Measurements from ENCODE around the gene IRS1.

The IRS1 gene

DNA sequence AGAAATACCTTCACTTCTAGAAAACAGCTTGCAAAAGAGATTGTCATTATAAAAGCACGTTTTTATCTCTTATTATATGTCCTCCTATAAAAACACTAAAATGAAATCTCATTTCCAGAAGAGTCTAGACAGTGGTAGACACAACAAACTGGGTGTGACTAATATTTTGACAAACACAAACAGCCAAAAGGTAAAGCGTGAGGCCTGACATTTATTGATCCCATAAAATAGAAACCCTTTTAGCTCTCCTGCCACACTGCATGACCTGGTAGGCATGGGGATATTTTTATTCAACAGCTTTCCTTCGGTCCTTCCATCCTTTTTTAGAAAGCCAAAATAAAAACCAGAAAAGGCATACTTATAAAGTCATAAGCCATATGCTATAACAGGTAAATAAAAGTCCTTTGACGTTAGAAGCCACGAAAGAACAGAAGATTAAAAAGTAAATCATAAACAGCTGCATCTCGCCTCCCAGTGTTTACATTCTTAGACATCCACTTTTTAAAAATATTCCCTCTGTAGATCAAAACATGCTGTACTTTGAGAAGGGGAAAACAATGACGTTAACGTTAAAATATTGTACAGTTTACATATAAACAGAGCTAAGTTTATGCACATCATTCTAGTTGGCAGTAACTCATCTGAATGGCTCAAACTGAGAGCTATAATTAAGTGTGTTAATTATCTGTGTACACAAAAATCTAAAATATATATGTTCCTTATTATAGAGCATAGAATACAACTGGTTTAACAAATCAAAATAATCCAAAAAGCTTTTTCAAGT lies 44.6 kb downstream of the IRS1 start:
- peak; percentile 93 for DNase-seq (ENCODE audit: low read depth)

DNA sequence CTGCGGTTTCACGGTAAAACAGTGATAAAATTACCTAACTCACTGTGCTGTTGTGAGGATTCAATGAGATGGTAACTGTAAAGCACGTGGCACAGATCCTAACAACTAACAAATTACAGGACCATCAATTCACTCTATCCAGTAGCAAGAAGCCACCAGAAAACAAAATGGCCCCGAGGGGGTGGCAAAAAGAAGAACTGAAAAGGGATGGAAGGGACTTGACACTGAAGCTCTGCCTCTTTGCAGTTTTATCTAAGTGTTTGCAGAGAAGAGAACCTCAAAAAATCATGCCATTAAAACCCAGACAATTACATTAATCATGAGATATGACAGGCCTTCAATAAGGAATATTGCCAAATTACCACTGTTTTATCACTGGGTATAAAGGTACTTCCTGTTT lies 46.7 kb downstream of the IRS1 start:
- no peak for DNase-seq (ENCODE audit: low read depth)

DNA sequence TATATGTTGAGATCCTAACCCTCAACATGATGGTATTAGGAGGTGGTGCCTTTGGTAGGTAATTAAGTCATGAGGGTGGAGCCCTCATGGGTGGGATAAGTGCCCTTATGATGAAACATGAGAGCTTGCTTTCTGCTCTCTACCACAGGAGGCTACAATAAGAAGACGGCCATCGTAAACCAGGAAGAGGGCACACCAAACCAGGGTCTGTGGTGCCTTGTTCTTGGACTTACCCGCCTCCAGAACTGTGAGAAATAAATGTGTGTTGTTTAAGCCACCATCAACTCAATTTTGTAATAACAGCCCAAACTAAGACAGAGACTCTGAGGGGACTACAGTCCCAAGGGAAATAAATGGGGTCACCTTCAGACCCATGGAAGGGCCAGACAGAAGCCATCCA lies 52.3 kb downstream of the IRS1 start:
- DNase-seq (ENCODE audit: low read depth), result no peak

DNA sequence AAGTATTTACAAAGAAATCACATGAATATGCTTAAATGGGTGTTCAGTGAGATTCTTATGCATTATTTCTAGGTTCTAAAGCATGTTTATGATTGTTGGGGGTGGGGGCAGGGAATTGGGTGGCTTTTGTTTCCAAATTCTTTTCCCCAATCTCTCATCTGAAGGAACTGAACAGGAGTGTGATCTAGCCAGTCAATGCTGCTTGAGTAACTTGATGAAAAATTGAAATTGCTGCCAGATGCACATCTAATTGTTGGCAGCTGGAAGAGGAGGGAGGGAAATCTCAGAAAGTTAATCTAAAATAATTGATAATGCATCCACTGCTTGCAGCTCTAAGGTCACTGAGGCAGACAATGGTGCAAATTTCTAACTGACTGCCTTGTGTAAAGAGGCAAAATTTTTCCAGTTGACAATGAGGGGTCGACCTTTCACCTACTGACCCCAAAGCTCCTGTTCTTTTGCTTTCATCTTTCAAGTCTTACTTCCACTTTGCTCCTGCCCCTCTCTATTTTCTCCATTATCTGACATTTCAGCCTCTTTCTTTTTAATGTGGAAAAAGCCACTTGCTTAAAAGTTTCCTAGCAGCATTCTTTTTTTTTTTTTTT lies 53.3 kb downstream of the IRS1 start:
- no peak for DNase-seq (ENCODE audit: low read depth)

DNA sequence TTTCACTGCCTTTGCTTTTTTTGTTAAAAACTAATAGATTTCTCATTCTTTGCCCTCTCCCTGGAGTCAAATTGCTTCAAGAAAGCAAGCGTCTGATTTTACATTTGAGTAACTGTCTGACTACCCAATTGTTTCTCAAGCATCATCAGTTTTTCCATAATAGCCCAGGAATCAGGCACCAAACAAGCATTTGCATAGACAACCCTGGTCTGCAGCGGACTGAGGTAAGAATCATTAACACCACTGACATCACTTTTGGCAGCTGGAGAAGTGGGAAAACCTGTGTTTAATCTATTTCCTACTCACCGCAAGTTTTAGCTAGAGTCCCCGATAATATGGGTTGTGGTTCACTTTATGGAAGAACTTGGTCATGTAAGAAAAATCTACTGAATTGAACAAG lies 55.7 kb downstream of the IRS1 start:
- no peak for DNase-seq (ENCODE audit: low read depth)

DNA sequence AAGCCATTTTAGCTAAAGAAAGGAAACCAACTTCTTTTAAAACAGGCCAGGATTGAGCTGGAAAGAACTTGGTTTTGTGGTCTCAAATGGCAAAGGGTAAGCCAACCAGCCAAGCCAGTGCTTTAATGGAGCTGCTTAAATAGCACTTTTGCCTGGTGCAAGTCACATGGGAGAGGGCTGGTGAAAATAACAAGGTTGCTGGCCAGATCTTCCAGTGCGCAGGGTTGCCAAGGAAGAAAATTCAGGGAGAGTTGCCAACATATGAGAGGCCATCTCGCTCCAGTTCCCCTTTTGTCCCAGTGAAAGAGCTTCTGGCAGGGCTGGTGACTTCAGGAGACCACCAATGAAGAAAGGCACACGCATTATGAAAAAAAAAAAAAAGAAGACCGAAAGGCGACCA lies 57.3 kb downstream of the IRS1 start:
- peak; percentile 32 for DNase-seq (ENCODE audit: low read depth)

DNA sequence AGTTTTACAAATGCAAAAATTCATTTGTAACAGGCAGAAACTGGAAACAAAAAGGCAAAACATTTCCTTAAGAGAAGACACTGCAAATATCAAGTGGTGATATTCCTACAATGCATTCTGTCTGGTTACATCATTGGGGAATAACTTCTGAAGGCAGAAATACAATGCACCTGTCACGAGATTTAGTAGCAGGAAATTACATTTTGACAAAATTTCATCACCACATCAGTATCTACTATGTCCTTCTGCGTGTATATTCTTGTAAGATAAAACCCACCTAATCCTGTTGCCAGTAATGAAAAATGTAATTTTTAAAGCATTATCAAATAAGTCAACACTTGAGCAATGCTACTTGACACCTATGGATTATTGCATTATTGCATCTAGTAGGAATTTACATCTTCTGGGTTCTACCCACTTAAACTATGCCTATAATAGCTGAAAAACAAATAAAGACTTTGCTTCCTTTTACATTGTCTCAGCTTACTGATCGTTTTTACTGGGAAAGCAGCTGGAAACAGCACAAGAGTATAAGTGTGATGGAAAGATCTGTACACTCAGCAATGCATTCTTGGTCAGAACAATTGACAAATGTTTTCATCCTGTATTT lies 59.5 kb downstream of the IRS1 start:
- peak; percentile 49 for DNase-seq (ENCODE audit: low read depth)

DNA sequence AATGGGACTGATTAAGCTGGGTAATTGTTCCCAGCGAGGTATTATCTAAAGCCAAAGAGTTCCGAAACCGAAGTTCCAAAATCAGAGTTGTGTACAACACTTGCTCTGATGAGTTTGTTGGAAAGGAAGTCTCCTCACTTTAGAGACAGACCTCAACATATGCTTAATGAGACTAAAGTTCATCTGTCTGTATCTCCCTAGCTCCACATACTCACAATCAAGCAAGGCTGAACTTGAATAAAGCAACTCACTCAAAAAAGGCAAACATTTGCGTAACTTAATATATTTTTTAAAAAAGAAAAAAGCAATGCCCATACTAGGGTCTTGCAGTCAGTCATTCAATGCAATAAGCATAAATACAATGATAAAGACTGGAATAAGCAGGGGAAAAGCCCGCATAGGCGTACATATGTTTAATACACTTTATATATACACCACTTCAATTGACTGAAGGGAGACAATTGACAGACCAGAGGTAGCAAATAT lies 60.0 kb downstream of the IRS1 start:
- no peak for DNase-seq (ENCODE audit: low read depth)

DNA sequence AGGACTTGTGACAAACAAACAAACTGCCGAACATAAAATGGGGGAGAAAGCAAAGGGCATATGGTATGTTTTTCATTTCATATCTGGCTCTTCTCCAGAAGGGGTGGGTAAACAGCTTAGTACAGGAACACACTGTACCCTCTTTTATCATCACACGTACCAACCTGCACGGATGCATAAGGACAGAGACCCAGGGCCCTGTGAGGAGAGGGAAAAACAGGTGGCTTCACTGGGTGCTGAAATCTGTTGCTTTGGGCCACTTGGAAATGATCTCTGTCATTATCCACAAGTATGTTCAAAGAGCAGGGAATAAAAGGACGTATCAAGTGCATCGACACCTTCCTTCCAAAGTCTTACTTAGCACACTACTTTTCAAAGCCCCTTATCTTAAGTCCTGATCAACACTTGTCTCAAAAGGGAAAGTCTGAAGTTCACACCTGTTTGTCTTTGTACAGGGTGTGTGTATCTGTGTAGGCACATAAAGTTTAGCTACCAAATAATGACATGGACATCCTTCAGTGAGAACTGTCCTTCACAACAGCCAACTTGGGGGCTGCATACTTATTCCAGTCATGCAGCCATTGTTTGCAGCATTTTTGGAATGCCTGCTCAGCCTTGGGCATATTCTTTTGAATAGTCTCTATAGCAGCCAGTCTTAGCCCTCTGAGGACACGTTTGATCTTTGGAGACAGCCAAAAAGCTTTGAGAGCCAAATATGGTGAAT lies 60.6 kb downstream of the IRS1 start:
- no peak for DNase-seq (ENCODE audit: low read depth)

DNA sequence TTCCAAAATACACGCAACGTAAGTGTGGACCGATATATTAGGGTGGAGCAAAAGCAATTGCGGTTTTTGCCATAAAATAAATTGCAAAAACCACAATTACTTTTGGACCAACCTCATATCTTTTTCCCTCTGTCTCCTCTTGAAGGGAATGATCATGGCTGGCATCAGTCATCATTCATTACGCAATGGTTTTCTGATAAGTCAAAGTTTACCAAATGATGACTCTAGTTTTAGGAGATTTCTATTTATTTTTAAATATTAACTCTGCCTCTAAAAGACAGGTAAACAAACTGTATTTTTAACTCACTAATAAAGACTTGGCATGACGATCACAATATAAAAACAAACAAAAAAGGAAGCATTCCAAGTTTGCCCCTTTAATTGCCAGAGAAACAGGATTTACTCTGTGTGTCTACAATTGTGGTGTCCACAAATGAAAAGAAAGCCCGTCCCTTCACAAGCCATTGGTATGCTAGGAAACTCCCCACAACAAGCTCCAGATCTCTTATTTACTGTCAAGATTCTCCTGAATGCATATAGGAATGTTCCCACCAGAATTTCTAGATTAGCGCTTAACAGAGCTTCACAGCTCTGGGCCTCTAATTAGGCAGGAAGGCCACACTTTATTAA lies 61.3 kb downstream of the IRS1 start:
- DNase-seq (ENCODE audit: low read depth), result peak; percentile 21

DNA sequence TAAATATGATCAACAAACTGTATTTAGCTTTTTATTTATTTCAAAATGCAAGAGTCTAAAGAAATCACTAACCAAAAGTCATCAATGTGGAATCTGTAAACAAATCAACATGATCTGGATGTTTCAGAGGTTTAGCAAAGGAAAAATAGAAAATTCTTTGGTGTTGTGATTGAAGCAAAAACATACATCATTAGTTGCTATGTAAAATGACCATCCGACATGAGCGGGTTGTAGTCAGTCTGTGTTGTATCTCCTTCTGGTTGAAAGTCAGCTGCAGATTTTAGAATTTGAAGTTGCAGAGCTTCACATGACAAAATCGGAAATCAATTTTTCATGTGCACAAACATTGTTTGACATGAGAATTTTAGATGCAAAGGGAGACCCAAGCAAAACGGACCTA lies 63.2 kb downstream of the IRS1 start:
- DNase-seq (ENCODE audit: low read depth), result no peak

DNA sequence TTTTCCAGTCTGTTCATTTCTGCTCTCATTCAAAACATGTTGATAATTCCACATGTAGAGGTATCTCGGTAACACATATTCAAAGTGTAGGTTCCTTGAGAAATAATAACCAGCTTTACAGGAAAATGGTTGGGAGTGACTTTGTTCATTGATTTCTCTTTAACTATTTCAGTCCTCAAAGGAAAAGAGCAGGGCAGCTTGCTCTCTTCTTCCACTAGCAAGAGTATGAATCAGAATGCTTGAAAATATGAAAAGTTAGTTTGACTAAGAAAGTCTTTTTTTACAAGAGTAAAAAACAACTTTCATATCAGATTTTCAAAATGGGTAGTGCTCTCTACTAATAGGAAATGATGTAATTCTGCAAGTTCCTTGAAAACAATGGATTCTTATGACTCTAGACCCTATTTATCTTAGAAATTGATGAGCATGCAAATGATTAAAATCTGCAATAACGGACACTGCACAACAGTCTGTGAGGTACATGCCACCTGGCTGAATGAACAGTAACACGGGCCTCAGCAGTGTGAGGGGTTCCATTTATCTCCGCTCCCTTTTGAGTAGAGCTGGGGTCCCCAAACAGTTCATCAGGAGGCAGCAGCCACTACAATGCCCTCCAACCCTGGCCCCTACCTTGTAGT lies 65.6 kb downstream of the IRS1 start:
- DNase-seq (ENCODE audit: low read depth), result no peak

DNA sequence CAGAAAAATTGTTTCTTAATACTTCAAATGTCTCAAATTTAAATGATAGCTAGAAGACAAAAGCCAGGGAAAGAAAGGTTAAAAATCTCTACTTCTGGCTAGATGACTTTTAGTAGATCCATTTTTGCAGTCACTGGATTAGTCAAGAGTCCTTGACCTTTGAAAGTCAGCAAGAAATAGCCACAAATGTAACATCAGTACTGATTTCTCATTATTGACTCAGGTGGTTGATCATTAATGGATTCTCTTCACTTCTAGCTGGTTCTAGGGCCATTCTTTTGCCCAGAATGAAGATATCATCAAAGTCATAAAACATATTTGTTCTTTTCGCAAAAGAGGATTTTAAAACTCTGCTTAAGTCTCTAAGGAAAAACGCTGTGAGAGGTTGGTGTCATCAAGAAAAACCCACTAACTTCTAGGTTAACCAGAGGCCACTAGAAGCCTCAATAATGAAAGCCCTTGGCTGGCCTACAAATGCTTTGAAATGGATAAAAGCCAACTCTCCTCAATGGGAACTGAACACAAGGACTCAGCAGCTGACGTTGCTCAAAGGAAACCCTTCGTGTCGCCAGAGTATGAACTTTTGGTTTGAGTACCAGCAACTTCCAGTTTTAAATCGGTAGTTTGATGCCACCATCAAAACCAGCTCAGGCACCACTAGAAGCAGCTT lies 66.3 kb downstream of the IRS1 start:
- no peak for DNase-seq (ENCODE audit: low read depth)

DNA sequence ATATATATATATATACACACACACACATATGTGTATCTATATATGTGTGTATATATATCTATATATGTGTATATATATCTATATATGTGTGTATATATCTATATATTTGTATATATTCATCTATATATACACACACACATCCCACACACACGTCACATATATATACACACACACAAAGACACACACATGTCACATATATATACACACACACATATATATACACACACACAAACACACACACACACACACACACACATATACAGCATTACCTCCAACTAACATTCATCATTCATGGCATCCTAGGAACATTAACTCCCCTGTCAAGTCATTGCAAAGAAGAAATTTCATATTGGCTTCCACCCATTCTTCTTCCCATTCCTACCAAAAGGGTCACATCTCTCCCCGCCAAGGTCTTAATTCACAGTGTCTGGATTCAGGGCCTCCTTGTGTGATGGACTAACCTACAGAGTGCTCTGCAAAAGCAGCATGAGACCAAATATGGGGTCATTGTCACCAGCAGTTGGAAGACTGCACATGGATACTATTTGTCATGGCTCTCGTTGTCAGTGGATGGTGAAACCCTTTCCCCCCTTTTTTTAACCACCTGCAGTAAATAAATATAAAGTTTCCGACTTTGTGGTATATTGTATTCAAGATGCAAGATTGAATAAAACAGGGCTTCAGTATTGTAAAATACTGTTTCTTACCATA lies 67.0 kb downstream of the IRS1 start:
- no peak for DNase-seq (ENCODE audit: low read depth)

DNA sequence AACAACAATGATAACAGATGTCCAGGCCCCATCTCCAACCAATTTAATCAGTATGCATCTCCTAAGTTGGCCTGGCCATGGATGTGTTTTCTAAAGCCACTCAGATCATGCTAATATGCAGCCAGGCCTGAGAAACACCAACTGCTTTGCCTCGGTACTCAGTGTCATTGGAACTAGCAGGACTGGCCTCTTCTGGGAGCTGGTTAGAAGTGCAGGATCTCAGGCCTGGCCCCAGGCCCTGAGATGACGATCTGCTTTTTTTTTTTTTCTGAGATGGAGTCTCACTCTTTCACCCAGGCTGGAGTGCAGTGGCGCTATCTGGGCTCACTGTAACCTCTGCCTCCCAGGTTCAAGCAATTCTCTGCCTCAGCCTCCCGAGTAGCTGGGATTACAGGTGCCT lies 69.1 kb downstream of the IRS1 start:
- no peak for DNase-seq (ENCODE audit: low read depth)

DNA sequence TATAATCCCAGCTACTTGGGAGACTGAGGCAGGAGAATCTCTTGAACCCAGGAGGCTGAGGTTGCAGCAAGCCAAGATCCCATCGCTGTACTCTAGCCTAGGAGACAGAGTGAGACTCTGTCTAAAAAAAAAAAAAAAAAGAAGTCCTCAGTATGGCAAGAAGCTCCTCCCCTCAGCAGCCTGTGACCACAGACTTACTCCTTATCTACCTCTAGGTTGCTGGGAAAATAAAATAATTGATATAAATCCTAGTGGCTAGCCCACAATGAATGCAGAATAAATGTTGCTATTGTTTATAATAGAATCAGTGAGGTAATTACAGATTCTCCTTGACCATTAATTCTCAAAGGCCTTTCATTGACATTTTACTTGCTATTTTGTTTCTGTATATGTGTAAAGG lies 70.6 kb downstream of the IRS1 start:
- DNase-seq (ENCODE audit: low read depth), result peak; percentile 31

DNA sequence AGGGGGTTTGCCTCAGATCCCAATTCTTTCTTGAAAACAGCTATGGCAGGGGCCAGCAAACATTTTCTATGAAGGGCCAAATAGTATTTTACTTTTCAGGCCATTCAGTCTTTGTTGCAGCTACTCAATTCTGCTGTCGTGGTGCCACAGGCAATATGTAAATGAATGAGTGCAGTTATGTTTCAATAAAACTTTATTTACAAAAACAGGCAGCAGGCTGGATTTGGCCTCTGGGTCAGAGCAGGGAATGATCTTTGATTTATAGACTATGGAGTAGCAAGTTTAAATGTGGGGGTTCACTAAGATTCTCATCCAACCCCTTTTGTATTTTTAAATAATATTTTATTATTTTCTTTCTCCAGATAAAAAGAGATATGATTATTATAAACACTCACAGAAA lies 72.4 kb downstream of the IRS1 start:
- no peak for DNase-seq (ENCODE audit: low read depth)

DNA sequence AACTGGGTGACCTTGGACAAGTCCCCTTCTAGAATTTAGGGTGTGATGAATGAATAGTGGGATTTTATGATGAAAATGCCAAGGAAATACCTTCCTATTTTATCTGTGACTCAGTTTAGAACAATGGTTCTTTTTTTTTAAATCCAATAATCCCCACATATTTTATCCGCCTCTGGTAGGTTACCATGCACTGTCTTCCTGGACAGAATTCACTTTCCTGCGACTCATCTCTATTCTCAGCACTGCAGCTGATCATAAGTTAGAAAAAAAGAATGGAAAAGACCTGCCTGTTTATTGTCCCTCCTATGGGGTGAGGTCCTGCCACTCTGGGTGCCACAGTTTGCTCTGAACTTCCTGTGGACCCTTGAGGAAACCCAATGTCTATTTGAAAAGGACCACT lies 73.1 kb downstream of the IRS1 start:
- DNase-seq (ENCODE audit: low read depth), result peak; percentile 28

DNA sequence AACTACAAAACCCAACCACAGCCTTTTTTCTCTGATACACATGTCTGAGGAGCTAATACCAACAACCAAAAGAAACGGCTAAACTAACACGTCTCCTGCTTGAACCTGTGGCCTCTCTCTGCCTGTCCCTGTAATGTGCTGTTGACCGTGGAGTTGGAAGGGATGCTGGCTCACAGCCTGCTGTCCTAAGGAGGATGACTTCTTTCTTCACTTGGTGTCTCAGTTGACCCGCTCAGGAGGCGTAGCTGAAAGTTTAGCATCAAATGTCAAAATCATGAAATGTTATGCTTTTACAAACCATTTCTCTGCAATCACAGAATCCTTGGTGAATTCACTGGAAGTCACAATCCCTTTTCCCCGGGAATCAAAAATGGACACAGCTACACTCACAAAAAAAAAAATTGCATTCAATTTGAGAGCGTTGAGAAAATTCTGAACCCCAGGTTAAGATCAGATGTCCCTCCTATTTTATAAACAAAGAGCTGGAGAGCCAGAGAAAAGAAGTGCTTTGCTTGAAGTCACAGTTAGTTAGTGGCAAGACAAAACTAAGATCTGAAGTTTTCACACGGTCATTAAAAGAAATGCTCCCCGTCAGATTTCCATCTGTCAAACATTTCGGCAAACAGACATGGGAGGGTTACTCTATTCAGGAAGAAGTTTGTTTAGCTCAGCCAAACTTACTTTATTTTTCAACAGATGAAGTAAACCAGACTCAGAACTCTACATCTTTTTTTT lies 74.3 kb downstream of the IRS1 start:
- DNase-seq (ENCODE audit: low read depth), result peak; percentile 37

DNA sequence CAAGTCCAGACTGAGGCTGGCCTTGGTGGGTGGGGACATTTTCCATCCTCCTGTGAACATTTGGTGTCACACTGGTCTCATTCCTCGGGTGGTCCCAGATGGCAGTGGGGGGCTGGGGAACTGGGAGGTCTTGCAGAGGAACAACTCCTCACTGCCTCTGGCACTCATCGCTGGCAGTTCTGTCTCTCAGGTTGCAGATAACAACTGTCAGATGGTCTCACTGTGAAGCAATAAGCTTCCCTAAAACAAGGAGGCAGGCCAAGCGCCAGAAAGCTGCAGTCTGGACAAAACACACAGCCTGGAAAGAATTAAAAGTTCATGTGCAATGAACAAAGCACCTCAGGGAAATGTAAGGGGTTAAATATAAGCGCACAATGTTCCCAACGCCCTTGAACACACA lies 78.1 kb downstream of the IRS1 start:
- DNase-seq (ENCODE audit: low read depth), result peak; percentile 50

Data from iris pigment epithelial cell (primary cell).